Measurements from ENCODE around the gene NFE2L2. TPM values are rescaled to one million over a fixed set of nuclear protein-coding genes. Genes with fewer than 3 reads are reported as not detected.

NFE2L2 gene
- total and polyA plus RNA-seq, 9 of the 15 experiments (the other 6 are each of a cell fraction or from before 2014, with no cell fraction given), result 29.3 to 120 (median 59.3) TPM

DNA sequence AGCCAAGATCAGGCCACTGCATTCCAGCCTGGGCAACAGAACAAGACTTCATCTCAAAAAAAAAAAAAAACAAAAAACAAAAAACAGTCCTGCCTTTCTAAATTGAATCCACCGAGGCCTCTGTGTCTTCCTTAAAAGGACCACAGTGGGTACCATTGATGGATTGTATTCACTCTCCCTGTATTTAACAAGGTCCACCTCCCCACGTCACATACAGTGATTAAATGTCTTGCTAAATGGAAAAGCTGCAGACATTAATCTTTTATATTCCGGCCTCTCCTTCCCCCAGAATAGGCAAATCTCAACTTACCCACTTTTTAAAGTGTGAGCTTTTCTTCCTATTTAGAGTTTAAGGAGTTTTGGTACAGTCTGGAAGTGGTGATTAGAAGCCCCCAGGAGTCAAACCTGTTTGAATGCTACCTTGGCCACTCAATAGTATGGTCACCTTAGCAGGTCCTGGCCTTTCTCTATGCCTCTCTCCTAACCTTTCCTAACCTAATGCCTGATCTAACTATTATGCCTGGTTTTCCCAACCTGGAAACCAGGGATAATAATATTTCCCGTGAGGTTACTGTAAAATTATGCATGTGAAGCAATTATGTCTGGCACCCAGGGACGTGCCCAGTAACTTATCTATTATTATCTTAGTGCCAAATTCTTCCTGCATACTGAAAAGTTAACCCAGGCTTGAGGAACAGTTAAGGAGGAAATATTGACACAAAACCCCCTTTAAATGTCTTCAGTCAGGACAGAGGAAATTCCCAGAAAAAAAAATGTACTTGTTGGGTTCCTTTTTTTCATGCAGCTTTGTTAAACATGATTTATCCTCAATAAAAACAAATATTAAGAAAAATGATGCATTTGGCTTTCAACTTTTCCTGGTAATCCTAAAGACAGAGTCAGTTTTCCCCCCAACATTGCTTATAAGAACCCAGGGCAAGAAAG lies 3.1 kb downstream of the NFE2L2 start (continued):
- TF ChIP-seq ZNF639 (CRISPR knock-in tag; conservative IDR thresholded peaks at IDR 0.05 in 1 of 2, IDR thresholded peaks at IDR 0.05 in 1 of 2) (no peak), HBP1 (CRISPR knock-in tag; IDR thresholded peaks at IDR 0.05) (no peak), SRSF9 (IDR thresholded peaks at IDR 0.05; ENCODE audit: borderline replicate concordance, low read depth, low read length) (no peak), ZNF57 (CRISPR knock-in tag; IDR thresholded peaks at IDR 0.05) (no peak), ZNF263 (CRISPR knock-in tag; IDR thresholded peaks at IDR 0.05; ENCODE audit: borderline replicate concordance) (no peak), HDAC6 (IDR thresholded peaks at IDR 0.05; ENCODE audit: low read depth, low read length) (no peak), POLR2G (IDR thresholded peaks at IDR 0.05; ENCODE audit: low read depth, low read length) (peak; percentile 29; the same call in 1 of the 2 replicates), JUNB (CRISPR knock-in tag; conservative IDR thresholded peaks at IDR 0.05) (no peak), HLTF (IDR thresholded peaks at IDR 0.05) (no peak), RBFOX2 (IDR thresholded peaks at IDR 0.05; ENCODE audit: low read depth, low read length) (peak; percentile 33; the same call in 1 of the 2 replicates), THRAP3 (IDR thresholded peaks at IDR 0.05; ENCODE audit: borderline replicate concordance) (no peak), ZFP91 (CRISPR knock-in tag; IDR thresholded peaks at IDR 0.05) (no peak), SAFB2 (IDR thresholded peaks at IDR 0.05; ENCODE audit: borderline replicate concordance, low read depth, low read length, severe bottlenecking) (no peak), ELF1 (tag; IDR thresholded peaks at IDR 0.05) (no peak), ZNF24 (IDR thresholded peaks at IDR 0.05) (no peak), BCOR (IDR thresholded peaks at IDR 0.05) (0 out of 2 replicates have a peak, but pooled peaks have one; percentile 20), MTA2 (IDR thresholded peaks at IDR 0.05; ENCODE audit: low read depth) (no peak), MEIS2 (IDR thresholded peaks at IDR 0.05; ENCODE audit: partially characterized antibody) (peak; percentile 11)
- TF ChIP-seq, protein P1, sequence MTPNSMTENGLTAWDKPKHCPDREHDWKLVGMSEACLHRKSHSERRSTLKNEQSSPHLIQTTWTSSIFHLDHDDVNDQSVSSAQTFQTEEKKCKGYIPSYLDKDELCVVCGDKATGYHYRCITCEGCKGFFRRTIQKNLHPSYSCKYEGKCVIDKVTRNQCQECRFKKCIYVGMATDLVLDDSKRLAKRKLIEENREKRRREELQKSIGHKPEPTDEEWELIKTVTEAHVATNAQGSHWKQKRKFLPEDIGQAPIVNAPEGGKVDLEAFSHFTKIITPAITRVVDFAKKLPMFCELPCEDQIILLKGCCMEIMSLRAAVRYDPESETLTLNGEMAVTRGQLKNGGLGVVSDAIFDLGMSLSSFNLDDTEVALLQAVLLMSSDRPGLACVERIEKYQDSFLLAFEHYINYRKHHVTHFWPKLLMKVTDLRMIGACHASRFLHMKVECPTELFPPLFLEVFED (CRISPR knock-in tag; conservative IDR thresholded peaks at IDR 0.05), result no peak
- TF ChIP-seq, protein P2, sequence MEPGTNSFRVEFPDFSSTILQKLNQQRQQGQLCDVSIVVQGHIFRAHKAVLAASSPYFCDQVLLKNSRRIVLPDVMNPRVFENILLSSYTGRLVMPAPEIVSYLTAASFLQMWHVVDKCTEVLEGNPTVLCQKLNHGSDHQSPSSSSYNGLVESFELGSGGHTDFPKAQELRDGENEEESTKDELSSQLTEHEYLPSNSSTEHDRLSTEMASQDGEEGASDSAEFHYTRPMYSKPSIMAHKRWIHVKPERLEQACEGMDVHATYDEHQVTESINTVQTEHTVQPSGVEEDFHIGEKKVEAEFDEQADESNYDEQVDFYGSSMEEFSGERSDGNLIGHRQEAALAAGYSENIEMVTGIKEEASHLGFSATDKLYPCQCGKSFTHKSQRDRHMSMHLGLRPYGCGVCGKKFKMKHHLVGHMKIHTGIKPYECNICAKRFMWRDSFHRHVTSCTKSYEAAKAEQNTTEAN (CRISPR knock-in tag; IDR thresholded peaks at IDR 0.05), result no peak

Measured in K562 (cell line).